ENCODE results near the gene TMEM121. TPM values are rescaled to one million over a fixed set of nuclear protein-coding genes. Genes with fewer than 3 reads are reported as not detected.

TMEM121 gene
- total RNA-seq, 1 donor from 2014 or later = 1.5 TPM

DNA sequence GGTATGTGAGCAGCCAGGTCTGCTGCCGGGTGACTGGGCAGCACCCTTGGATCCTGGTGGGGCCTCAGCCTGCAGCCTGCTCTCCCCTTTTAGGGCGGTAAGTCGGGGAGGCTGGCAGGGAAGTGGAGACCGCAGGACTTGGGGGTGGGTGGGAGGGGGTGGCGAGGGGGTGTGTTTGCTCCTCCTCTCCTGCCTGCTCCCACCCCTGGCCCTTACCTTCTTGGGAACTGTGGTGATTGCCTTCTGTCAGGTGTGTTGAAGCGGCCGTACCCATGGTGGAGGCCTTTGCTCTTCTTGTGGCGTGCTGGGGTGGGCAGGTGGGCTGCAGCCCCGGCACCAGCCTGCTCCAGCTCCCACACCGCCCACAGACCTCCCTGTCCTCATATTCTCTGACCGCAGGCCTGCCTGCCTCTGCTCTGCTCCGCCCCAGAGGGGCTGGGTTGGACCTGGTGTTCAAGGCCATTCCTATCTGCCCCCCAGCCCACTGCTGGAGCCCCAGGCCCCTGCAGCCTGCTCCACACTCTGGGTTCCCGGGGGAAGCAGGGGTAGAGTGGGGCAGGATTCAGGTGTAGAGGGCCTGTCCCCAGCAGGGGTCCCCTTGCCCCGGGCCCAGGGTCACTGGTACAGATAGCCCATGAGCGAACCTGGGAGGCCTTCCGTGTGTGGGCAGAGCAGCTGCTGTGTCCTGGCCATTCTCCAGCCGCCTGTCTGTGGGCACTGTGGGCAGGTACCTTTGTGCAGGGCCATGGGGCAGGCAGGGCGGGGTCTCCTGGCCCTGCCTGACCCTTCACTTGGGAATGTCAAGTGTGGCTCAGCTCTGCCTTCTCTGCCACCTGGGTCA lies 30.2 kb upstream of the TMEM121 start:
- intact Hi-C loops (cut with DNase I) = loop anchor here (10.0 kb wide), 1 partner anchor 101 kb away; the partner anchor contains the start of gene TEX22
- H3K4me3 ChIP-seq = no peak overlapping the region
- H3K4me1 ChIP-seq = no peaks in the 10 kb centered on the region
- no peaks in the 10 kb centered on the region for H3K27me3 ChIP-seq
- no peaks in the 10 kb centered on the region for H3K36me3 ChIP-seq
- DNase-seq (peak; percentile 62), ATAC-seq (no peak)
- H3K9me3 ChIP-seq = no peaks in the 10 kb centered on the region
- TF ChIP-seq, protein P1, sequence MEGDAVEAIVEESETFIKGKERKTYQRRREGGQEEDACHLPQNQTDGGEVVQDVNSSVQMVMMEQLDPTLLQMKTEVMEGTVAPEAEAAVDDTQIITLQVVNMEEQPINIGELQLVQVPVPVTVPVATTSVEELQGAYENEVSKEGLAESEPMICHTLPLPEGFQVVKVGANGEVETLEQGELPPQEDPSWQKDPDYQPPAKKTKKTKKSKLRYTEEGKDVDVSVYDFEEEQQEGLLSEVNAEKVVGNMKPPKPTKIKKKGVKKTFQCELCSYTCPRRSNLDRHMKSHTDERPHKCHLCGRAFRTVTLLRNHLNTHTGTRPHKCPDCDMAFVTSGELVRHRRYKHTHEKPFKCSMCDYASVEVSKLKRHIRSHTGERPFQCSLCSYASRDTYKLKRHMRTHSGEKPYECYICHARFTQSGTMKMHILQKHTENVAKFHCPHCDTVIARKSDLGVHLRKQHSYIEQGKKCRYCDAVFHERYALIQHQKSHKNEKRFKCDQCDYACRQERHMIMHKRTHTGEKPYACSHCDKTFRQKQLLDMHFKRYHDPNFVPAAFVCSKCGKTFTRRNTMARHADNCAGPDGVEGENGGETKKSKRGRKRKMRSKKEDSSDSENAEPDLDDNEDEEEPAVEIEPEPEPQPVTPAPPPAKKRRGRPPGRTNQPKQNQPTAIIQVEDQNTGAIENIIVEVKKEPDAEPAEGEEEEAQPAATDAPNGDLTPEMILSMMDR (IDR thresholded peaks at IDR 0.05) = no peak
- no peak overlapping the region for H3K27ac ChIP-seq

DNA sequence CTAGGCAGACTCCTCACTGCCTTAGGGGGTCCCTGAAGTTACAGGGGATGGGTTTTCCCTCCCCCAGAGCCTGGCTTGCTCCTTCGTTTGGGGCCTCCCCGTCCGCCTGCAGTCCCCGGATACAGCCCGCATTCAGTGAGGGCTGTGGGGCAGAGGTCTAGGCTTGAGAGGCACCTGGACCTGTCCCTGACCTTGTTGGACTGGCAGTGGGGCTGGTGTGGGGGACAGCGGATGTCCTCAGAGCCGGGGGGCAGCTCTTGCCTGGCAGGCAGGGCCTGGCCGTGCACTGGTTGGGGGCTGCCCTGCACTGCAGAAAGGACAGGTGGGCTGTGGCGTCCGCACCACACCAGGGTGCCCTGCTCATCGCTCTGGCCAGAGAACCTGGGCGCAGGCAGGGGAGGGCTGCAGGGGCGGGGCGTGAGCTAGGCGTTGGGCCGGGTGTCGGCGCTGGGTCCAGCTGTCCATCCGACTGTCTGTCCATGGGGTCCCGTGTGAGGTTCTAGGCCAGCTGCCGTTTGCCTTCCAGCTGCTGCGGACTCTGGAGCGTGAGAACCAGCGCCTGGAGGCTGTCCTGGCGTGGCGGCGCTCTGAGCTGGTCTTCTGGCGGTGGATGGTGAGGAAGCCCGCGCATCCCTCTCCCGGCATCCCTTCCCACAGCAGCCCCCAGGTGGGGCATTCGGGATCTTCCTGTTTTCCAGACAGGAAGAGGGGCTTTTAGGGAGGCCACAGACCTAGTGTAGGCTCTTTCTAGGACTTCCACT lies 29.4 kb upstream of the TMEM121 start:
- H3K4me3 ChIP-seq = no peak overlapping the region
- DNase-seq (peak; percentile 65), ATAC-seq (no peak)
- no peaks in the 10 kb centered on the region for H3K9me3 ChIP-seq
- H3K36me3 ChIP-seq = no peaks in the 10 kb centered on the region
- intact Hi-C loops (cut with DNase I) = loop anchor here (10.0 kb wide), 1 partner anchor 102 kb away; the partner anchor contains the start of gene TEX22
- H3K4me1 ChIP-seq = no peaks in the 10 kb centered on the region
- H3K27me3 ChIP-seq = no peaks in the 10 kb centered on the region
- TF ChIP-seq, protein P1 (IDR thresholded peaks at IDR 0.05) = no peak
- H3K27ac ChIP-seq = no peak overlapping the region

DNA sequence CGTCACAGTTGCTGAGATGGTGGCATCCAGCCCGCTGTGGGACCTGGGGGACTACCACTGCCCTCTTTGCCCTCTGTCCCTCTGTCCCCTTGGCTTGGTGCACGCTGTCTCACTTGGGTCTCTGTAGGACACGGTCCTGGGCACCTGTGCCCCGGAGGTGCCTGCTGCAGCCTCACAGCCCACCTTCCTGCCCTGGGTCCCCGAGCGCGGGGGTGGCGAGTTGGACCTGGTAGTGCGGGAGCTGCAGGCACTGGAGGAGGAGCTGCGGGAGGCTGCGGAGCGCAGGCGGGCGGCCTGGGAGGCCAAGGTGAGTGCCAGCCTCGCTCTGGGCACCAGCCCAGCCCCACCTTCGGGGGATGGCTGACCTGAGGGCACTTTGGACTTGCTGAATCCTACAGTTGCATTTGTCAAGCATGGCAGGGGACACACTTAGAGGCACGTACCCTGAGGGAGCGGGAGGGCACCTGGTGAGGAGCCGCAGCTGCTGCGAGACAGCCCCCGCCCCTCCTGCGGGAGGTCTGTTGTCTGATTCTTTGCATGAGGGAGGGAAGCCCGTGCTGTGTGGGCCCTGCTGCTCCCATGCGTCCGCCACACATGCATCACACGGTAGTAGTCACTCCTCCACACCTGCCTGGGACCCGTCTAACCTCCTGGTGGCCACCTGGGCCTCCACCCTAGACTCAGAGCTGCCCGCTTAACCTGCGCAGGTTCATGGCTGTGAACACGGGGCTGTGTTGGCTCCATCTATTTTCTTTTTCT lies 28.5 kb upstream of the TMEM121 start:
- intact Hi-C loops (cut with DNase I) = loop anchor here (10.0 kb wide), 1 partner anchor 103 kb away; the partner anchor contains the start of gene TEX22
- TF ChIP-seq, protein P1 (IDR thresholded peaks at IDR 0.05) = no peak

DNA sequence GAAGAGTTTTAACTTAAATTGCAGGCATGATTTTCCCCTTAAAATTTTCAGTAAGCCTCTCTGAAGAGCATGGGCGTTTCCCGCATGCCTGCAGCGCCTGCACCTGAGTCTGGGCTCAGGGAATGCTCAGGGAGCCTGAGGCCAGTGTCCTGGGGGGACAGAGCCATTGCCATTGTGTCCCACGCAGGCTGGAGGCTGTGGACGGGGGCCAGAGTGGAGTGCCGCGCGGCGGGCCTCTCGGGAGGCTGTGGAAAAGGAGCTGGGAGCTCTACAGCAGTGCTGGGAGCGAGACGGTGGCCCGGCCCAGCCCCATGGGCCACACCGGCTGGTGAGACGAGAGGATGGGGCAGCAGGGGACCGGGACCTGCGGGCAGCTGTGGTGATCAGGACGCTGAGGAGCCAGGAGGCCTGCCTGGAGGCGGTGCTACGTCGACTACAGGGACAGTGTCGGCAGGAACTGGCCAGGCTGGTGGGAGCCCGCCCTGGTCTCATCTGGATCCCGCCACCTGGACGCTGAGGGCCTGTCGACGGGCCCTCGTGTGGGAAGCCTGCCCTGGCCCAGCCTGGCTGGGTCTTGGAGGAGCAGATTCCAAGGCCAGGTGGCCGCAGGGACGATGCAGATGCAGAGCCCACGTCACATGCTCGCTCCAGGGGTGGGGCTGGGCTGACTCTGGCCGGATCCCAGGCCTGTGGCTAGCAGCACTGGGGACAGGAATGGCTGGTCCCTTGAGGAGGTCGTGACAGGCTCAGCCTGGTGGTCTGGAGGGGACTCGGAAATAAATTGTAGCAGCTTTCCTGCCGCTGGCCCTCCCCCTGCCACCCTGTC lies 27.7 kb upstream of the TMEM121 start:
- DNase-seq = peak; percentile 60
- H3K4me1 ChIP-seq = no peaks in the 10 kb centered on the region
- TF ChIP-seq, protein P1 (IDR thresholded peaks at IDR 0.05) = no peak
- H3K4me3 ChIP-seq = no peak overlapping the region
- no peak for ATAC-seq
- no peaks in the 10 kb centered on the region for H3K36me3 ChIP-seq
- no peaks in the 10 kb centered on the region for H3K9me3 ChIP-seq
- no peaks in the 10 kb centered on the region for H3K27me3 ChIP-seq
- intact Hi-C loops (cut with DNase I) = loop anchor here (10.0 kb wide), 1 partner anchor 104 kb away; the partner anchor contains the start of gene TEX22
- H3K27ac ChIP-seq = no peak overlapping the region

More for the DNA sequence above, 28.5 kb upstream of the TMEM121 start:
- no peaks in the 10 kb centered on the region for H3K27me3 ChIP-seq
- DNase-seq (peak; percentile 58), ATAC-seq (no peak)
- H3K4me1 ChIP-seq = no peaks in the 10 kb centered on the region
- H3K36me3 ChIP-seq = no peaks in the 10 kb centered on the region
- no peak overlapping the region for H3K27ac ChIP-seq
- no peak overlapping the region for H3K4me3 ChIP-seq
- no peaks in the 10 kb centered on the region for H3K9me3 ChIP-seq

All from upper lobe of right lung (tissue), 1 donor.